NT2/D1 (cell line): ENCODE results near the gene HS6ST1.

Source experiments
- YY1 ChIP-seq: IDR thresholded peaks from 2 replicates; pipeline ENCODE4 v1.6.1; 2011; ENCODE audit not compliant: insufficient read length, insufficient read depth
- ZNF274 ChIP-seq: IDR thresholded peaks from 2 replicates; pipeline ENCODE4 v1.6.1; 2011; ENCODE audit warnings: mild to moderate bottlenecking, low read depth, low read length

GRCh38 chr2:128260239-128261138, 58.2 kb downstream of the HS6ST1 start:
- TF ChIP-seq ZNF274: no peak
- TF ChIP-seq YY1: peak; percentile 14
